ENCODE data around the gene BBS1.

BBS1 gene

DNA sequence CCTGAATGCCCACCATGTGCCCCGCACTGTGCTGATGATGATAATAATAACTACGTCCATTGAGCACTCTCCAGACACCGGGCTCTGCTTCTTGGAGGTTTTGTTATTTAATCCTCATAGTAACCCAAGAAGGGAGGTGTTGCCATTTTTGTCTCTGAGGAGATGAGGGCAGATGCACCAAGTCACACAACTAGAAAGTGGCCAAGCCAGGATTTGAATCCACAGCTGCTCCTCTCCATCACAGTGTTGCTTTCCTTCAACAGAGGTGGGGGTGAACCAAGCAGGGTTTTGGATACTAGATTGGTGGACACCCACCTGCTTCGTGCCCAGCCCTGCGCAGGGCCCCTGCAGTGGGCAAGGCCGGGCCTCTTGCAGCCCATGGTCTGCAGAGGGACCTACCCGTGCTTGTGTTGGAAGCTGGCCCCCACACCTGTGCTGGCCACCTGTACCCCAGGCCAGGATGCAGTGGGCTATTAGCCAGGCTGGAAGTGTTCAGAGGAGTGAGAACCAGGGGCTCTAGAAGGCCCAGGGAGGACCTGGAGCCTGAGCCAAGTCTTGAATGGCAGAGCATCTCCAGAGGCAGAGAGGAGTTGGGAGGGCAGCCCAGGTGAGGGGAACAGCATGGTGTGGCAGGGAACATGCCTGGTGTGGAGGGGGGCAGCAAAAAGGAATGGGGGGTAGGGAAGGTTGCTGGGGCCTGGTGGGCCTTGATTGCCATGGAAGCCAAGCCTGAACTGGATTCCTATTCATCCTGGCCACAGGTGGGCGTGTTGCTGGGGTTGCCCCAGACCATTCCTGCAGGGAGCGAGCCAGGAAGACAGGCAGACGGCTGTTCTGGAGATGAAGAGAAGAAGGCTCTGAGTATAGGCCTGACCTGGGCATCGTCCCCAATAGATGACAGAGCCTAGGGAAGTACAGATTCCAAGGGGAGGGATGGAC lies 32.9 kb upstream of the BBS1 start:
- DNase-seq, result no peak

DNA sequence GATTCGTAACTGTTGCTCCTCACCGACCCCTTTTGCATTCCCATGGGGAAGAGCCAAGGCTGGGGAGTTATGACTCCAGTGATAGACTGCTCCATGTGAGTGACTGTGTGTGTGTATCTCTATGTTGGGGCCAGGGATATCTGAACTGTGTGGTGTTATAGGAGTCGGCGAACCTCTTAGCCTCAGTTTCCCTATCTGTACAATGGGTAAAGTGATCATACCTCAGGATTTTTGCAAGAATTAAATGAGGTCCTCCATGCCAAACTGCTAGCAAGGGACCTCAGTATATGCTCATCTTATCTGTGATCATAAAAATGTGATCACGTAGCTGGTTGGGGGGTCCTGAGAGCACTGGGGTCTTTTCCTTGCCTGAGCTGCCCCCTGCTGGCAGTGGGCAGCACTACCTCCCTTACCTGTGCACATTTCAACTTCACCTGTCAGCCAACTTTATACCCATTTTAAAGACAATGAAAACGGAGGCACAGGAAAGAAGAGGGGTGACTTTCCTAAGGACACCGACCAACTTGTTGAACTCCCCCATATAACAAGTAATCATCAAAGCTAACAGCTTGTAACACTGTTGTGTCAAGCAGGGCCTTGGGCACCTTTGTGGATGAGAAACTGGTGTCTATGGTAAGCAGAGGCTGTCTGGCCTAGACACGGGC lies 31.6 kb upstream of the BBS1 start:
- DNase-seq, result no peak

DNA sequence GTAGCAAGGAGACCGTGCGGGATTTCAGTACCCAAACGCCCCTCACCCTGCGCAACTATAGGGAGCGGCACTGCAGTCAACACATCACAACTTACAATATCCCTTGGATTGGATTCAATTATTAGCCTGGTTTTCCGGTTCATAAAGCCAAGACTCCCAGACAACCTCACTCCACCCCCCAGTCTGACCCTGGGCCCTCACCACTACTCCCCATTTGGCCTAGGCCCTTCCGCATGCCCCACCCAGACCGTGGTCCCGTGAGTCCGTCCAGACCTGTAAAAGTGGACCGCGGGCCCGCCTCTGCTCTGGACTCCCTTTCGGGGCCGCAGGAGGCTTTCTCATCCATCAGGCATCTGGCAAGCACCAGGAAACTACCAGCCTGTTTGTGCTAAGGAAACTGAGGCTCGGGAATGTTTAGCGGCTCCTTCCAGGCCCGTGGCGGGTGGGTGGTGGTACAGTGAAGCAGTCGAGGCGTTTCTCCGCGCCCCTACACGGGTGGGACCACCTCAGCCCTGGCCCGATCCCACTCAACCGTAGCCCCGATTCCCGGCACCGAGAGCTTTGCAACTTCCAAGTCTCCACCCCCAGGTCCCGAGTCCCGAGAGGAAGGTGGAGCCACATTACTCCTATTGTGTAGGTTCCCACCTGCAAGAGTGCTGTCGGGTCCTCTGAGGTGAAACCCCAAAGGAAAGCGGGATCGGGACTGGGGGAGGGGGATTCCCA lies 30.9 kb upstream of the BBS1 start:
- DNase-seq, result no peak

DNA sequence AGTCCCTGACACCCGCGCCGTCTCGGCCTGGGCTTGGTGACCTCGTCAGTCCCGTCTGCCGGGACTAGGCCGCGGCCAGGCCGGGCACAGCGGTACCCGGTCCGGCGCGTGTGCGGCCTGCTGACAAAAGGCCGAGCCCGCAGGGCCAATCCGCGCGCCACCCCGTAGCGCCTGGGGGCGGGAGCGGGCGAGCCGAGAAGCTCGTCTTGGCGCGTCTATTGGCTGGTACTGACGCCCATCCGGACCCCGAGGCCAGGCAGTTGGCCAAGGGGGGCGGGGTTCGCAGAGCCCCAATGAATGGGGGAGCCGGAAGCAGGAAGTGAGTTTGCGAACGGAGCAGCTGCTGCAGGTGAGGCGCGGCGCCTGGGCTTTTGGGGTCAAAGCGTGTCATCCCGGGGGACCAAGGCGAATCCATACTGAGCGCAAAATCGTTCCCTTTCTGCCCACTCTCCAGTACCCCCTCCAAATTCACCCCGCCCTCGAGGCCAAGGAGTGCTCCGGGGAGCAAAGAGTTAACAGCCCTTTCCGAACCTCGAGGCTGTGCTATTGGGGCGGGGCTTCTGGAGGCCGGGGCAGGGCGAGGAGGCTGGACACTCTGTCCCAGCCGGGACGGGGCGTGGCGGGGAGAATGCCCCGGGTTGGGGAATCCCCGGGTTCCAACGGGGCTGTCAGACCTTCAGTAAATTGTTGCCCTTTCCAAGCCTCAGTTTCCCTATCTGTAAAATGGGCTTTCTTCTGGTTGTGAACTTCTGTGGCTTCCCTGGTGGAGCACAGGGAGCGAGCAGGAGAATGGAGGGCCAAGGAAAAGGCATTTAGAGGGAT lies 30.1 kb upstream of the BBS1 start, which contains the start of gene DPP3:
TSS of gene DPP3 (plus strand) at position 318 of the 822 bp plus-strand sequence. CDS start 1,767 bp downstream, outside the sequence.
- DNase-seq, result peak; percentile 58

DNA sequence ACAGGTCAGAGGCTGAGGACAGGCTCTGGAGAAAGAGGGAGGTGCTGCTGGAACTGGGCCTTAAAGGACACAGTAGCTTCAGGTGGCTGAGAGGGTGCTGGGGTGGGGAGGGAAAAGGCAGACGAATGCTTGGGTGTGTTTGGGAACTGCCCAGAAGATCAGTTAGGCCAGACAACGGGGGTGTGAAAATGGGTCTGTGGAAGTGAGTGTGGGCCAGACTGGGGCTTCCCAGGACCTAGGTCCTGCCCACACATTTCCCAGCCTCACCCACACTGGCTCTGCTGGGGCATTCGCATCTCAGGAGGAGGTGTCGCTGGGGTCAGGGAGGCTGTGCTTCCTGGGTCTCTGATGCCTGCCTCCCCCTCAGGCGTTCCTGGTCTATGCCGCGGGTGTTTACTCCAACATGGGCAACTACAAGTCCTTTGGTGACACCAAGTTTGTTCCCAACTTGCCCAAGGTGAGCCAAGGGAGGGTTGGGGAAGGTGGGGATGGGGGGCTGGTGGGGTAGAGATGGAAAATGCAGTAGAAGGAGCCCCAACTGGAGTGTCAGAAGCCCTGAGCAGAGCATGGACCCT lies 25.5 kb upstream of the BBS1 start:
- no peak for DNase-seq

DNA sequence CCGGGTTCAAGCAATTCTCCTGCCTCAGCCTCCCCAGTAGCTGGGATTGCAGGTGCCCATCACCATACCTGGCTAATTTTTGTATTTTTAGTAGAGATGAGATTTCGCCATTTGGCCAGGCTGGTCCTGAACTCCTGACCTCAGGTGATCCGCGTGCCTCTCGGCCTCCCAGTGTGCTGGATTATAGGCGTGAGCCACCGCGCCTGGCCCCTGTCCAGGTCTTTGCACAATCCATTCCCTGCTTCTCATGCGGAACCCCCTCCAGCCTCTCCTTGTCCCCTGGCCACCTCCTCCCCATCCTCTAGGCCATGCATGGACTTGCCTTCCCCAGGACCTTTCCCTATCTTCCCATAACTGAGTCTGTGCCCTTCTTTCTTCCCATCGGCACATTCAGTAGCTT lies 21.5 kb upstream of the BBS1 start:
- no peak for DNase-seq

DNA sequence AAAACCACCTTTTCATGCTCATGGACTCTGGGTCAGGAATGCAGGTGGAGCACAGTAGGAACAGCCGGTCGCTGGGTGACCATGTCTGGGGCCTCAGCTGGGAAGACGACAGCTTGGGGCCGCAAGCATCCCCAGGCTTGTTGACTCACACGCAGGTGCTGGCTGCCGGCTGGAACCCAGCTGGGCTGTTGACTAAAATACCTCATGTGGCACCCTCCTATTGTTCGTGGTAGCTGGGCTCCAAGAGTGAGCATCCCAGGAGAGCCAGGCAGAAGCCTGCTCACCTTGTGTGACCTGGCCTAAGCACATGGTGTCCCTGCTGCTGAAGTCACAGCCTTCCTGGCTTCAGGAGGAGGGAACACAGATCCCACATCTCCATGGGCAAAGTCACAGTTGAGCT lies 20.8 kb upstream of the BBS1 start:
- DNase-seq, result no peak

DNA sequence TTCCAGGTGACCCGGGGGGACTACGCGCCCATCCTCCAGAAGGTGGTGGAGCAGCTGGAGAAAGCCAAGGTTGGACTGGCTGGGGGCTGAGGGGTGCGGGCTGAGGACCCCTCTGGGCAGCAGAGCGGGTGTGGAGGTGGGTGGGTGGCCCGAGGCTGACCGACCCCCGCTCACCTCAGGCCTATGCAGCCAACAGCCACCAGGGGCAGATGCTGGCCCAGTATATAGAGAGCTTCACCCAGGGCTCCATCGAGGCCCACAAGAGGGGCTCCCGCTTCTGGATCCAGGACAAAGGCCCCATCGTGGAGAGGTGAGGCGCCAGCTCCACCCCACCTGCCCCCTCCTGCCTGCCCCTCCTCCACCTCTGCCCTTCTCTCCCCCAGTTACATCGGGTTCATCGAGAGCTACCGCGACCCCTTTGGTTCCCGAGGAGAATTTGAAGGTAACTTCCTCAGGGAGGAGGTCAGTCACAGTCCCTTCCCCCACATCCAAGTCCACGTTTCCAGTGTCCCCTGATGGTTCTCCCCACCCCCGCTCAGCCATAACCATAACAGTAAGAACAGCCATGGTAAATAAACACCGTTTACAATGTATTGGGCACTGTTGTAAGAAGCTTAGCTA lies 19.0 kb upstream of the BBS1 start:
- DNase-seq, result no peak

DNA sequence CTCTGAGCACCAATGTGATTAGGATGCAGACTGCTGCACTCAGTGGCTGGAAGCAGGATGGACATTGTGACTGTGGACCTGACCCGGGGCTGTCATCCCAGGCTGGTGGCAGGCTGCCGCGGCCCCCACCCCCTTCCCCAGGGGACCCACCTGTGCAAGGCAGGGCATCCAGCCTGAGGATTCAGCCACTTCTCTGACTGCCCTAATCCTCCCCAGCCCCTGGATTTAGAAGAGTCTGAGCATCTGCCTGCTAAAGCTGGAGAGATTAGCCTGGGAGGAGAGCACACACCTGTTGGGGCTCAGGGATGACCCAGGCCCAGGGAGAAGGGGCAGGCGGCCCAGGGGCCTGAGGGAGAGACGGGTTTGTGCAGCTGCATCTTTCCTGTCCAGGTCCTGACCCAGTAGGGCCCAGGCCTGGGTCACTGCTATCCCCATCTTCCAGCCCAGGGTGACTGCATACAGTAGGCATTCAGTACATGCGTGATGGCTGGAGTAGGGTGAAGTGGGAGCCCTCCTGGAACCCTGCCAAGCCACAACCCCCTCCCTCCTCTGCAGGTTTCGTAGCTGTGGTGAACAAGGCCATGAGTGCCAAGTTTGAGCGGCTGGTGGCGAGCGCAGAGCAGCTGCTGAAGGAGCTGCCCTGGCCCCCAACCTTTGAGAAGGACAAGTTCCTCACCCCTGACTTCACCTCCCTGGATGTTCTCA lies 18.1 kb upstream of the BBS1 start:
- DNase-seq, result peak; percentile 70

DNA sequence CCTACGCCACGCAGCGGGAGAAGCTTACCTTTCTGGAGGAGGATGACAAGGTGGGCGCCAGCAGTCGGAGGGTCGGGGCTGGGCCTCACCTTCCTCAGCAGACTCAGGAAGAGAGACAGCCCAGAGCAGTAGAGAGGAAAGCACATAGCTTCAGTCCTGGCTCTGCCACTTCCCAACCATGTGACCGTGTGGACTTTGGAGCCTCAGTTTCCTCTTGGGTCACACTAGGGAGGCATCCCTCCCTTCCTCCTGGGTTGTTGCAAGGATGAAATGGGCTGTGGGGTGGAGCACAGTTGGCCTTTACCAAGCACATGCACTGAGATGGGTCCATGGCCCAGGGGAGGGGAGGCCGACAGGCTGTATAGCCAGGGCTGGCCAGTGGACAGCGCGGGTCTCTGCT lies 17.3 kb upstream of the BBS1 start:
- no peak for DNase-seq

DNA sequence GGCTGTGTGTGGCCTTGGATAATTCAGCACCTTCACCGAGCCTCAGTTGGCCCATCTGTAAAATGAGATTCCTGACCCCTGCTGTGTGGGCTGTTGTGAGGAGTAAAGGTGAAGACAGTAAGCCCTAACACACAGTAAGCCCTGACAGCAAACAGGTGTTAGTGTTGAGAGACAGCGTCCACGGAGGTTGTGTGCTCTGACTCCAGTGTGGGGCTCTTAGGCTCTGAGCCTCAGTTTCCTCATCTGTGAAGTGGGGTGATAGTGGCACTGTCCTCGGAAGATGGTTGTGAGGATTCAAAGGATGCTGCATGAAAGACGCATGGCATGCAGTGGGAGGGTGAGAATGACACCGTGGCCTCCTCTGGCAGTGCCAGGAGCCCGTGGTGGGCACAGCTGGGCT lies 16.0 kb upstream of the BBS1 start:
- no peak for DNase-seq

DNA sequence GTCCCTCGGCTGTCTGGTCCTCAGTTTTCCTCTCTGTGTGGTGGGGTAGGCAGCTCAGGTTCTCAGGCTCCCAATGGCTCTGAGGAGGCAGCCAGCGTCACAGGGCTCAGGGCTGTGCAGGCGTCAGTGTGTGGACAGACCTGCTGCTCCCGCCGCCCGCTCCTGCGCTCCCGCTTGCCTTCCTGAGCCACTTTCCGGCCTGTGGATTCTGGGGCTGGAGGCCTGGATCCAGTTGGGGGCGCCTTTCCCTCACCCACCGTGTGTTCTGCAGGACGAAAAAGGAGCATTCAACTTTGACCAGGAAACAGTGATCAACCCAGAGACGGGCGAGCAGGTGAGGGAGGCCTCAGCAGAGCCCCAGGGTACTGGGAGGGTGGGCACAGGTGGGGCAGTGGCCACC lies 15.5 kb upstream of the BBS1 start:
- no peak for DNase-seq

DNA sequence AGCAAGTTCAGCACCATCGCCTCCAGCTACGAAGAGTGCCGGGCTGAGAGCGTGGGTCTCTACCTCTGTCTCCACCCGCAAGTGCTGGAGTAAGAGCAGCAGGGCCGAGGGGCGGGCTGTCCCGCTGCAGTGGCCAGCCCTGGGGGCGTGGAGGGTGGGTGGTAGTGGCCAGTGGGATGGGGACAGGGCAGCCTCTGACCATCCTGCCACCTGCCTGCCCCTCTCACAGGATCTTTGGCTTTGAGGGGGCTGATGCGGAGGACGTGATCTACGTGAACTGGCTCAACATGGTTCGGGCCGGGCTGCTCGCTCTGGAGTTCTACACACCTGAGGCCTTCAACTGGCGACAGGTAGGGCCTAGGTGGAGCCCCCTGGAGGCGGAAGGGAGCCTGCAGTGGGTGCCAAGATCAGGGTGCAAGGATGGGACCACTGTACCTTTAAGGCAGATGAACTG lies 15.0 kb upstream of the BBS1 start:
- DNase-seq, result no peak

DNA sequence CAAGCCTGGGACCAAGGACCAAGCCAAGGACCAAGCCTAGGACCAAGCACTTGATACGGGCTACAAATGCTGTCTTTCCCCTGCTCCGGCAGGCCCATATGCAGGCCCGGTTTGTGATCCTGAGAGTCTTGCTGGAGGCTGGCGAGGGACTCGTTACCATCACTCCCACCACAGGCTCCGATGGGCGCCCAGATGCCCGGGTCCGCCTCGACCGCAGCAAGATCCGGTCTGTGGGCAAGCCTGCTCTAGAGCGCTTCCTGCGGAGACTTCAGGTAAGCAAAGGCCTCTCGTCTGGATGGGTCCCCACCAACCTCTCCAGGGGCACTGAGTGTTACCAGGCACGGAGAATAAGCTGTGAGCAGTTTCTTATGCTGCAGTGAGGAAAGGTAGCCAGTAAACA lies 13.2 kb upstream of the BBS1 start:
- no peak for DNase-seq

DNA sequence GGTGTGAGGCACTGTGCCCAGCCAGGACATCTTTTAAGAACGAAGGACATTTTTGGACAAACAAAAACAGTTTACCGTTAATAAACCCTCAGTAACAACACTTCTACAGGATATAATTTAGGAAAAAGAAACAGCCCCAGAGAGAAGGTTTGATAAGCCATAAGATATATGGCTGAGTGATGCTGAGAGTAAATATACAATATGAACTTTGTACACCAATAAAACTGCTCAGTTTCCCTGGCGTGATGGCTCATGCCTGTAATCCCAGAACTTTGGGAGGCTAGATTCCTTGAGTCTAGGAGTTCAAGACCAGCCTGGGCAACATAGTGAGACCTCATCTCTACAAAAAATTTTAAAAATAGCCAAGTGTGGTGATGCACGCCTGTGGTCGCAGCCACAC lies 11.9 kb upstream of the BBS1 start:
- no peak for DNase-seq

DNA sequence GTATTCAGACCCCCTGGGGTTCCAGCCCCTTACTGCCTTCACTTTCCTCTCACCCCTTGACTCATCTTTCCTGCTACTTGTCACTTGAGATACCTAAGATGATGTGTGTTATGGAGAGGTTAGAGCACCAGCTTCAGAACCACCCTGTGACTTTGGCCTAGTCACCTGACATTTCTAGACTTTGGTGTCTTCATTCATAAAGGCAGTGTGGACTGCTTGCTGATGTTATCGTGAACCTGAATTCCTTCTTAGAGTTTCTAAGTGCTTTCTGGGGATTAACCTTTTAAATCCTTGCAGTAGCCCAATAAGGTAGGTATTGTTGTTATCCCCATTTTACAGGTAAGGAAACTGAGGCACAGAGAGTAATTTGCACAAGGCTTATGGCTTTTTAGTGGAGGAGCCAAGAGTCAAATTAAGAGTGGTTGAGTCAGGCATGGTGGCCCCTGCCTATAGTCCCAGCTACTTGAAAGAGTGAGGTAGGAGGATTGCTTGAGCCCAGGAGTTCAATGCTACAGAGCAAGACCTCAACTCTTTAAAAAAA lies 5.1 kb upstream of the BBS1 start:
- DNase-seq, result no peak

DNA sequence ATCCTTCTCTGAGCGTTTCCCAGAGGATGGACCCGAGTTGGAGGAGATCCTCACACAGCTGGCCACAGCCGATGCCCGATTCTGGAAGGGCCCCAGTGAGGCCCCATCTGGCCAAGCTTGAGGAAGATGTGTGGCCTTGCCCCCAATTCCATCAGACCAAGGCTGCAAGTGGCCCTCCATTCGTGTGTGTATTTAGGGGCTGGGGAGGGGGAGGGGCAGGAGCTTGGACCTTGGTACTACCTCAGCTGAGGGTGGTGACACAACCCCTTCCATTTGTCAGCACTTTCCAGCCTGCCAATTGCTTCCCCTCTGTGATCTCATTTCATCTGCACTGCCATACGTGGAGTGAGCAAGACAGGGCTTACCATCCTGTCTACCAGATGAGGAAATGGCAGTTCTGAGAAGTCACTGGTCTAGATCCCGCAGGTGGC lies 1.3 kb upstream of the BBS1 start:
- no peak for DNase-seq

DNA sequence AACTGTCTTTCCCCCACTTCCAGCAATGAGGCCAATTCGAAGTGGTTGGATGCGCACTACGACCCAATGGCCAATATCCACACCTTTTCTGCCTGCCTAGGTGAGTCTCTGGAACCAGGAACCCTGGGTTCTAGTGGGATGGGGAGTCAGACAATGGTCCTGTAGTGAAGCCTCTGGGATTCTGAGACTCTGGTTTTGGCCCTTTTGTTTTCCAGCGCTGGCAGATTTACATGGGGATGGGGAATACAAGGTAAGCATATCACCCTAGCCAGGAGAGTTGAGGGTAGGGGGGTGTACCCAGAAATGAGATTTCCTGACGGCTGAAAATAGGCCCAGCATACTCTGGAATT lies 530 bp downstream of the BBS1 start:
- DNase-seq, result no peak

DNA sequence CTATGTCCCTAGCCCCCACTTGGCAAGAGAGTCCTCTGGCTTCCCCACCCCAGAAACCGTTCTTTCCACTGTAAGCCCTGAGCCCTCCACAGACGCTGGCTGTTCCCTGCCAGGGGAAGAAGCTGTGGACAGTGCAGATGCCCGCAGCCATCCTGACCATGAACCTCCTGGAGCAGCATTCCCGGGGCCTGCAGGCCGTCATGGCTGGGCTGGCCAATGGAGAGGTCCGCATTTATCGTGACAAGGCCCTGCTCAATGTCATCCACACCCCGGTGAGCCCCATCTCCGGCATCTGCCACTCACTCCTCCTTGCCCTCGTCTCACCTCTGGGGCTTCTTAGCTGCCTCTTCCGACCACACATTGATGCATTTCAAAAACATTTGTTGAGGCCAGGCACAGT lies 13.2 kb downstream of the BBS1 start:
- no peak for DNase-seq

DNA sequence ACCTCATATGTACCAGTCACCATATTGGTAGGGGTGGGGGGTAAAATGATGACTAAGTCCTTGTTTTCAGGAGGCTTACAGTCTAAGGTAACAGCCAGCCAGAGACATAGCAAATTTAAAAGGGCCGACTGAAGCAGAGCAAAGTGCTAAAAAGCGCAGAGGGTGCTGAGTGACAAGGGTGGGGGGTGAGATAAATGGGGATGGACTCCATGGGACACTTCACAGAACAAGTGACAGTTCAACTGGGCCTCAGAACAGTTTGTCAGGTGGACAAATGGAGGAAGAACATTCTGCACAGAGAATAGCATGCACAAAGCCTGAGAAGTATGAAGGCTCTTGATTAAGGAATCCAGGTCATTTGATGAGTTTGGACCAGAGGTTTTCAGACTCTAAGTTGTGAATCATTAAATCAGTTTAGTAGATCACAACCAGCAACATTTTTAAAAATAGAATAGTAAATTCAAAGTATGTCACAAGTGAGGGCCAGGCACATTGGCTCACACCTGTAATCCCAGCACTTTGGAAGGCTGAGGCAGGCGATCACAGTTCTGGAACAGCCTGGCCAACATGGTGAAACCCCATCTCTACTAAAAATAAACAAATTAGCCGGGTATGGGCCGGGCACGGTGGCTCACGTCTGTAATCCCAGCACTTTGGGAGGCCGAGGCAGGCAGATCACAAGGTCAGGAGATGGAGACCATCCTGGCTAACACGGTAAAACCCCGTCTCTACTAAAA lies 14.0 kb downstream of the BBS1 start:
- no peak for DNase-seq

Measured in NCI-H524 treated with DMSO at 0.1 percent for 48 hours (cell line).